ENCODE results near the gene RER1.

- no peak for TF ChIP-seq CTCF (conservative IDR thresholded peaks at IDR 0.05; ENCODE audit: low read length)
- TF ChIP-seq EZH2phosphoT487 (IDR thresholded peaks at IDR 0.05; ENCODE audit: borderline replicate concordance, low read depth, low read length) = no peak
These were observed 30.9 kb upstream of the RER1 start for GRCh38 chr1:2360588-2361364.
